Retinal pigment epithelial cell (primary cell): ENCODE results near the gene PBOV1.

Experiments used
- DNase-seq: peaks from one replicate; pipeline ENCODE4 v3.0.0-alpha.2; 2010; ENCODE audit warnings: low read depth
- H3K4me3 ChIP-seq: 2 replicates; pipeline ENCODE4 v1.5.1; 2011; ENCODE audit warnings: mild to moderate bottlenecking, low read length, control low read depth, moderate library complexity
- CTCF ChIP-seq: conservative IDR thresholded peaks from 2 replicates; pipeline ENCODE4 v1.5.1; 2011; ENCODE audit warnings: low read depth, low read length, control low read depth, inconsistent platforms

PBOV1 gene

GRCh38 chr6:138257638-138258040 lies 39.3 kb upstream of the PBOV1 start:
- no peak for TF ChIP-seq CTCF
- H3K4me3 ChIP-seq = no peak overlapping the region
- no peak for DNase-seq

- no peak for DNase-seq
- TF ChIP-seq CTCF = no peak
- H3K4me3 ChIP-seq = no peak overlapping the region
These were observed 37.2 kb upstream of the PBOV1 start for GRCh38 chr6:138255443-138255842.

GRCh38 chr6:138253731-138254130 lies 35.4 kb upstream of the PBOV1 start:
- H3K4me3 ChIP-seq = no peak overlapping the region
- no peak for DNase-seq
- TF ChIP-seq CTCF = no peak

- DNase-seq = peak; percentile 63
- no peak for TF ChIP-seq CTCF
- no peak overlapping the region for H3K4me3 ChIP-seq
These were observed 32.4 kb upstream of the PBOV1 start for GRCh38 chr6:138250513-138251247.

- TF ChIP-seq CTCF = no peak
- H3K4me3 ChIP-seq = no peak overlapping the region
- no peak for DNase-seq
These were observed 31.8 kb upstream of the PBOV1 start for GRCh38 chr6:138250053-138250452.

GRCh38 chr6:138248878-138249277 lies 30.6 kb upstream of the PBOV1 start:
- no peak for TF ChIP-seq CTCF
- H3K4me3 ChIP-seq = no peak overlapping the region
- no peak for DNase-seq

- no peak for TF ChIP-seq CTCF
- H3K4me3 ChIP-seq = no peak overlapping the region
- DNase-seq = no peak
These were observed 29.7 kb upstream of the PBOV1 start for GRCh38 chr6:138248011-138248410.
